CD4-positive, alpha-beta T cell treated with Interleukin-2 at 100 ng/mL for 4 hours (primary cell): ENCODE data around the gene ADAMTS7.
"Not testable (repeated sequence)": the region's sequence is repeated elsewhere in the genome, so short reads cannot be mapped to it uniquely, and the experiment has no call there.

Source experiments
- DNase-seq: peaks from one replicate; pipeline ENCODE4 v3.0.0-alpha.2; 2020; ENCODE audit warnings: low spot score

ADAMTS7 gene

GRCh38 chr15:78726870-78727551 is 84.3 kb downstream of the ADAMTS7 start:
- no peak for DNase-seq

- DNase-seq: not testable (repeated sequence)
Measured at GRCh38 chr15:78719819-78720450, 91.3 kb downstream of the ADAMTS7 start.

GRCh38 chr15:78718837-78719236 is 92.4 kb downstream of the ADAMTS7 start:
- DNase-seq: no peak

GRCh38 chr15:78717956-78718656 is 93.2 kb downstream of the ADAMTS7 start:
- no peak for DNase-seq

- DNase-seq: no peak
Measured at GRCh38 chr15:78716651-78717050, 94.6 kb downstream of the ADAMTS7 start.

GRCh38 chr15:78715930-78716329 is 95.3 kb downstream of the ADAMTS7 start:
- no peak for DNase-seq

- no peak for DNase-seq
Measured at GRCh38 chr15:78715434-78715833, 95.8 kb downstream of the ADAMTS7 start.

GRCh38 chr15:78714890-78715289 is 96.4 kb downstream of the ADAMTS7 start:
- no peak for DNase-seq

GRCh38 chr15:78712797-78713515 is 98.3 kb downstream of the ADAMTS7 start:
- no peak for DNase-seq

GRCh38 chr15:78711638-78712037 is 99.6 kb downstream of the ADAMTS7 start:
- no peak for DNase-seq

- peak; percentile 58 for DNase-seq
Measured at GRCh38 chr15:78709263-78709882, 101.9 kb downstream of the ADAMTS7 start.
